ENCODE results near the gene NKAIN2. TPM values are rescaled to one million over a fixed set of nuclear protein-coding genes. Genes with fewer than 3 reads are reported as not detected.

Gene NKAIN2
- total RNA-seq, 1 experiment from 2014 or later = not detected

GRCh38 chr6:123768921-123769320, 34.7 kb upstream of the NKAIN2 start (continued):
- TF ChIP-seq REST (IDR thresholded peaks at IDR 0.05; ENCODE audit: low read depth) = no peak
- no peak for TF ChIP-seq FOSL1 (IDR thresholded peaks at IDR 0.05; ENCODE audit: low read depth)
- no peak for TF ChIP-seq SRF (IDR thresholded peaks at IDR 0.05; ENCODE audit: low read depth)

GRCh38 chr6:123769431-123769830, 34.2 kb upstream of the NKAIN2 start:
- ChIA-PET POLR2A (no interaction called here), RAD21 (ENCODE audit: low non-redundant PET in 1 of 2, low total read pairs in 2 of 2, uncharacterized antibody in 2 of 2, unreplicated experiment in 2 of 2) (no interaction called here), CTCF (no interaction called here)
- Histone ChIP-seq H3K4me3 (replicated peaks in 1 of 2; ENCODE audit: low read depth in 1 of 2, low read length in 2 of 2) (no peak overlapping the region), H3K27ac (ENCODE audit: low read depth, low read length) (no peak overlapping the region), H3K4me2 (ENCODE audit: low read length) (no peak overlapping the region), H3K4me1 (ENCODE audit: control insufficient read depth in 1 of 2, insufficient read depth in 2 of 2, low read length in 2 of 2) (no peaks in the 10 kb centered on the region), H3K9ac (ENCODE audit: low read length) (no peak overlapping the region), H3K27me3 (ENCODE audit: insufficient read depth, low read length) (no peaks in the 10 kb centered on the region), H3K79me2 (ENCODE audit: insufficient read depth, low read length) (no peaks in the 10 kb centered on the region), H4K20me1 (ENCODE audit: insufficient read depth) (no peaks in the 10 kb centered on the region), H3K9me2 (ENCODE audit: insufficient read depth) (no peaks in the 10 kb centered on the region), H2AFZ (ENCODE audit: low read depth, low read length, poor library complexity, severe bottlenecking) (no peak overlapping the region), H3K9me3 (ENCODE audit: control insufficient read depth in 1 of 2, insufficient read depth in 1 of 2, low read depth in 1 of 2, low read length in 2 of 2) (no peaks in the 10 kb centered on the region), H3K36me3 (ENCODE audit: control insufficient read depth in 1 of 2, insufficient read depth in 2 of 2, low read length in 2 of 2) (no peaks in the 10 kb centered on the region)
- DNase-seq (ENCODE audit: low read depth, low spot score) = no peak
- ATAC-seq = no peak
- intact Hi-C loops (cut with micrococcal nuclease) = no loop called here
- TF ChIP-seq EGR1 (IDR thresholded peaks at IDR 0.05; ENCODE audit: low read depth) (no peak), ZBTB33 (IDR thresholded peaks at IDR 0.05; ENCODE audit: extremely low read depth, insufficient replicate concordance, low read length) (no peak), CBX3 (IDR thresholded peaks at IDR 0.05; ENCODE audit: low read depth) (no peak), CTCF (IDR thresholded peaks at IDR 0.05 in 2 of 3, conservative IDR thresholded peaks at IDR 0.05 in 1 of 3; ENCODE audit: borderline replicate concordance in 1 of 3, insufficient read depth in 1 of 3, low read depth in 2 of 3, low read length in 2 of 3) (no peak), ELF1 (IDR thresholded peaks at IDR 0.05; ENCODE audit: borderline replicate concordance, low read depth) (no peak), JUND (IDR thresholded peaks at IDR 0.05) (no peak), POLR2A (IDR thresholded peaks at IDR 0.05; ENCODE audit: borderline replicate concordance, extremely low read depth, insufficient read depth, insufficient read length) (no peak), ZNF274 (IDR thresholded peaks at IDR 0.05; ENCODE audit: low read depth, low read length) (no peak)
- no TSS peak for BruUV-seq (replicated peaks)
